Right lobe of liver (tissue), 4 donors: ENCODE data around the gene TMEM30A.

Source experiments
- CTCF ChIP-seq, 4 donors: fragments of 200-600 bp in 3 of 4; fragments of 450-650 bp in 1 of 4; IDR thresholded peaks; one replicate each; pipeline versions ENCODE4 v1.5.1 to v1.8.0; 2016 to 2022; ENCODE audit warnings: antibody characterized with exemption in 4 of 4, mild to moderate bottlenecking in 2 of 4
- POLR2A ChIP-seq: fragments of 450-650 bp; IDR thresholded peaks from one replicate; pipeline ENCODE4 v1.6.1; 2017; ENCODE audit warnings: antibody characterized with exemption, mild to moderate bottlenecking
- donor health status: DM: no; HTN: no; CAD: no.
- donor health status: DM: no; HTN: no; CAD: no.
- donor health status: DM: no; HTN: yes; CAD: no.

GRCh38 chr6:75300531-75300855 is 15.9 kb upstream of the TMEM30A start:
- TF ChIP-seq CTCF (IDR thresholded peaks at IDR 0.05) (no peak), POLR2A (no peak)
